Camera-type eye (tissue), 1 donor: ENCODE data around the gene ACOT9. TPM values are rescaled to one million over a fixed set of nuclear protein-coding genes. Genes with fewer than 3 reads are reported as not detected.

Source experiments
- total RNA-seq: library from RNA; depleted of rRNA; stranded (reverse); fragments of >200 nt; gene quantifications from one replicate; pipeline ENCODE4 v1.2.3, GENCODE V29; 2014

Gene ACOT9
- 36.3 TPM for total RNA-seq

GRCh38 chrX:23742697-23743622, at the start of gene ACOT9:
TSS of gene ACOT9 (minus strand) at chrX:23743276. CDS start at chrX:23743144, 132 bp downstream.

GRCh38 chrX:23782863-23783588, 40.0 kb upstream of the ACOT9 start, which contains the start of gene SAT1:
TSS of gene SAT1 (plus strand) at chrX:23783173. CDS start at chrX:23783352, 179 bp downstream.

GRCh38 chrX:23667239-23668177, 75.6 kb downstream of the ACOT9 start, which contains the start of gene PRDX4:
TSS of gene PRDX4 (plus strand) at chrX:23667493. CDS start at chrX:23667571, 78 bp downstream.

Other genes with a start within 250 kb of the ACOT9 start
- gene PRDX4, start 75.8 kb downstream of the ACOT9 start, total RNA-seq = 90.5 TPM
- 319 TPM for gene SAT1, start 39.9 kb upstream of the ACOT9 start, total RNA-seq
- 16.9 TPM for gene APOO, start 164.7 kb upstream of the ACOT9 start, total RNA-seq
- 0.22 TPM for gene CXorf58, start 164.7 kb upstream of the ACOT9 start, total RNA-seq